GM19324 (cell line): ENCODE results near the gene BRICD5.

Experiments used
- ATAC-seq: cut with Tn5 transposase; IDR thresholded peaks from one replicate; pipeline ENCODE4 v1.9.1; 2021; ENCODE audit warnings: mild to moderate bottlenecking, moderate library complexity; ENCODE audit not compliant: unreplicated experiment, low FRiP score

BRICD5 gene

DNA sequence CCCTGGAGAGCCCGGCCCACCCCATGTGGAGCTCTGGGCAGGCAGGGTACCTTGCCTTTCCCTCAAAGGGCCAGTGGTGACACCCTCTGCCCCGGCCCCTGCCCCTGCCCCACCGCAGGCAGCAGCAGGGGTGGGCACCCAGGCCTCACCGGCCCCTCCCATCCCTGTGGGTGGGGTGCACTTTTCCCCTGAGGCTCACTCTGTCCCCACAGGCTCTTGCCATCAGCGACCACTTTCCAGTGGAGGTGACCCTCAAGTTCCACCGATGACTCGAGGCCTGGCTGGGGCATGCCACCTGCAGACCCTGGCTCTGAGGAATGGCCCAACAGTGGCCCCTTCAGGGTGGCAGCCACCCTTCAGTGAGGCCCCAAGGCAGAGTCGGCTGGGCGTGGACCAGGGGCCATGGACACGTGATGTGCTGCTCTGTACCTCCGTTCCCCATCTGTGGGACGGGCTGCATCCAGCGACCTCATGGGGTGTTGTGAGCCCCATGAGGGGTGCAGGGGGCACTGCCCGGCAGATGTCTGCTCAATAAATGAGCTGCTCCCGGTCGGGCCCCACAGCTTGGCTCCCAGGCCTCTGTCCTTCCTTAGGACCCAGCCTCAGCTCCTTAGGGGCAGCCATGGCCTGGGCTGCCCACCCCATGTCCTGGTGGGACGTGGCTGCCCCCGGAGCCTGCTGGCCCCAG, 27.6 kb upstream of the BRICD5 start:
- no peak for ATAC-seq

DNA sequence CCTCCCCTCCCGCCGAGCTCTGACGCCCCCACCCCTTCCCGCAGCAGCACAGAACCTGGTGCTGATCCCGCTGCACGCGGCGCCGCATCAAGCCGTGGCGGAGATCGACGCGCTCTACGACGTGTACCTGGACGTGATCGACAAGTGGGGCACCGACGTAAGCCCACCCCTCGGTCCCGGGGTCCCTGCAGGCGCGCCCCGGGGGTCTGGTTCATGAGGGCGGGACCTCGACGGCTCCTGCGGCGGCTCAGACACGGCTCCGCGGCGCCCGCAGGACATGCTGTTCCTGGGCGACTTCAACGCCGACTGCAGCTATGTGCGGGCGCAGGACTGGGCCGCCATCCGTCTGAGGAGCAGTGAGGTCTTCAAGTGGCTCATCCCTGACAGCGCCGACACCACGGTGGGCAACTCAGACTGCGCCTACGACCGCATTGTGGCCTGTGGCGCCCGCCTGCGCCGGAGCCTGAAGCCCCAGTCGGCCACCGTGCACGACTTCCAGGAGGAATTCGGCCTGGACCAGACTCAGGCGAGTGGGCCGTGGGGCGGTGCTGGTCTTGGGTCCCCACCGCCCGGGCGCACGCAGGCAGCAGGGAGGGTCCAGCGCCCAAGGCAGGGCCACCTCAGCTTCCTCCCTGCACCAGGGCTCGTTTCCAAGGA, 27.0 kb upstream of the BRICD5 start:
- ATAC-seq = no peak

DNA sequence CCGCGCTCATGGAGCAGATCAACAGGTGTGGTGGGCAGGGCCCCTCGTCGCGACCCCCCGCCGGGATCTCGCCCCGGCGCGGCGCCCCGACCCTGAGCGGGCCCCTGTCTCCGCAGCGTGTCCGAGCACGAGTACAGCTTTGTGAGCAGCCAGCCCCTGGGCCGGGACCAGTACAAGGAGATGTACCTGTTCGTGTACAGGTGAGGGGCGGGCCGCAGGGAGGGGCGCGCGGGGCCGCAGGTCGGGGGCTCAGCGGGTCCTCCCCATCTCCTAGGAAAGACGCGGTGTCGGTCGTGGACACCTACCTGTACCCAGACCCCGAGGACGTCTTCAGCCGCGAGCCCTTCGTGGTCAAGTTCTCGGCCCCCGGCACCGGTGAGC, 26.4 kb upstream of the BRICD5 start:
- ATAC-seq = no peak

DNA sequence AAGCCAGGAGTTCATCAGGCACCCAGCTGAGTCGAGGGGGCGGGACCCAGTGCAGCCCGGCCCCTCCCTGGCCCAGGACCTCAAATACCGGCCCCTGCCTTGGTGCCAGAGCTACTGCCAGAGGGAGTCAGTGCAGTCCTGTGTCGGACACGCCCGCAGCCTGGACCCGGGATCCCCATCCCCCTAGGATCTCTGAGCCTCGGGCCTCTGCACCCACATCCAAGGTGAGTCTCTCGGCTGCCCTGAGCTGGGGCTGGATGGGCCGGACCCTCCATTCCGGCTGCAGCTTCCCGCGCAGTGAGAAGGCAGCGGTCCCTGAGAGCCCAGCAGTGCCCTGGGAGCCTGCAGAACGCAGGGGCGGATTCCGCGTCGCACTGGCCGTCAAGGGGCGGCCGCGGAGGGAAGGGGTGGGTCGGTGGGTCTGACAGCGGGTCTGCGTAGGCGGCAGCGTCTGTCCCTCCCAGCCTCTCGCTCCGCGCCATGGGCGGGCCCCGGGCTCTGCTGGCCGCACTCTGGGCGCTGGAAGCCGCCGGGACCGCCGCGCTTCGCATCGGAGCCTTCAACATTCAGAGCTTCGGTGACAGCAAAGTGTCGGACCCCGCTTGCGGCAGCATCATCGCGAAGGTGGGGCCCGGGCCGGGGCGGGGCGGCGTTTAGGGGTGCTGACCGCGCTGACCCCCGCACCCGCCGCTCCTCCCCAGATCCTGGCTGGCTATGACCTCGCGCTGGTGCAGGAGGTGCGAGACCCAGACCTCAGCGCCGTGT, 25.9 kb upstream of the BRICD5 start, which contains the start of gene DNASE1L2:
DNASE1L2 (plus strand) TSS at position 108 of the 765 bp plus-strand sequence; CDS start at position 481, 373 bp downstream.
- ATAC-seq = no peak

DNA sequence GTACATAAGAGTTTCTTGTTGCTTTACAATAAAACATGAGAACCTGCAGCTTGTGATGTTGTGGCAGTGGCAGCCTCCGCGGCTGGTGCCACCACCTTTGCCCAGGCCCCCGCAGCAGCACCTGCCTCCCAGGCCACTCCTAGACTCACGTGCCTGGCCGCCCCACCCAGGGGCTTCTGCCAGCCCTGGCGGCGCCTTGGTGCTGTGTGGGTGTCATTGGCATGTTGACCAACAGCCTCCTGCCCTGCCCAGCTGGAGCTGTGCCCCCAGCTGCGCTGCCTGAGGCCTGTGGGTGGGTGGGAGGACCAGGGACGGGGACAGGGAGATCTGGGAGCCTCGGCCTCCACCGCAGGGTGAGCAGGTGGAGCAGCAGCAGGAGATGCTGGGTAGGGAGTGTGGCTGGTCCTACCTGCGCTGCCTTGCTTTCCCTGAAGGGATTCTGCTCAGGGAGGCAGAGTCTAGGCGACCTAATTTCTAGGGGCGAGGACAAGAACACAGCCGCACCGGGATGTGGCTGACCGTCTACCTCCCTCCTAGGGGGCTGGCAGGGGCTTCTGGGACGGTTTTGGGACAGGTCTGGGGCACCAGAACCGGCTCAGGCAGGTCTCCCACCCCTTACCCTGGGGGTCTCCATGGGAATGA, 25.2 kb upstream of the BRICD5 start:
- ATAC-seq = no peak

DNA sequence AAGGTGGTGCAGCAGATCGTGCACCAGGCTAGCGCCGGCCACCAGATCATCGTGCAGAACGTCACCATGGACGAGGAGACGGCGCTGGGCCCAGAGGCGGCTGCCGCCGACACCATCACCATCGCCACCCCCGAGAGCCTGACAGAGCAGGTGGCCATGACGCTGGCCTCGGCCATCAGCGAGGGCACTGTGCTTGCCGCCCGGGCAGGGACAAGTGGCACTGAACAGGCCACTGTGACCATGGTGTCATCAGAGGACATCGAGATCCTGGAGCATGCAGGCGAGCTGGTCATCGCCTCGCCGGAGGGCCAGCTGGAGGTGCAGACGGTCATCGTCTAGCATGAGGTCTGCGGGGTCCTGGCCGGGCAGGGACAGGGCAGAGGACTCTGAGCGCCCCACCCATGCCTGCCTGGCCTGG, 24.6 kb upstream of the BRICD5 start:
- ATAC-seq = no peak

DNA sequence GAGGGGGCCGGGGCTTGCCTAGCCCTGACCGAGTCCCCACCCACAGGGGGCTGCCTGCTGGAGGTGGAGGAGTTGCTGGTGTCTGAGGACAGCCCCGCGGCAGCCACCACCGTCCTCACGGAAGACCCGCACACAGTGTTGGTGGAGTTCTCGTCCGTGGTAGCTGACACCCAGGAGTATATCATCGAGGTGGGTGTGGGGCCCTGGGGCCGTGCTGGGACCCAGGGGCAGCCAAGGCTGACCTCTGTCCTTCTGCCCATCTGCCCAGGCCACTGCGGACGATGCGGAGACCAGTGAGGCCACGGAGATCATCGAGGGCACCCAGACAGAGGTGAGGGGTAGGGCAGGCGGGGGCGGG, 24.1 kb upstream of the BRICD5 start:
- ATAC-seq = no peak

DNA sequence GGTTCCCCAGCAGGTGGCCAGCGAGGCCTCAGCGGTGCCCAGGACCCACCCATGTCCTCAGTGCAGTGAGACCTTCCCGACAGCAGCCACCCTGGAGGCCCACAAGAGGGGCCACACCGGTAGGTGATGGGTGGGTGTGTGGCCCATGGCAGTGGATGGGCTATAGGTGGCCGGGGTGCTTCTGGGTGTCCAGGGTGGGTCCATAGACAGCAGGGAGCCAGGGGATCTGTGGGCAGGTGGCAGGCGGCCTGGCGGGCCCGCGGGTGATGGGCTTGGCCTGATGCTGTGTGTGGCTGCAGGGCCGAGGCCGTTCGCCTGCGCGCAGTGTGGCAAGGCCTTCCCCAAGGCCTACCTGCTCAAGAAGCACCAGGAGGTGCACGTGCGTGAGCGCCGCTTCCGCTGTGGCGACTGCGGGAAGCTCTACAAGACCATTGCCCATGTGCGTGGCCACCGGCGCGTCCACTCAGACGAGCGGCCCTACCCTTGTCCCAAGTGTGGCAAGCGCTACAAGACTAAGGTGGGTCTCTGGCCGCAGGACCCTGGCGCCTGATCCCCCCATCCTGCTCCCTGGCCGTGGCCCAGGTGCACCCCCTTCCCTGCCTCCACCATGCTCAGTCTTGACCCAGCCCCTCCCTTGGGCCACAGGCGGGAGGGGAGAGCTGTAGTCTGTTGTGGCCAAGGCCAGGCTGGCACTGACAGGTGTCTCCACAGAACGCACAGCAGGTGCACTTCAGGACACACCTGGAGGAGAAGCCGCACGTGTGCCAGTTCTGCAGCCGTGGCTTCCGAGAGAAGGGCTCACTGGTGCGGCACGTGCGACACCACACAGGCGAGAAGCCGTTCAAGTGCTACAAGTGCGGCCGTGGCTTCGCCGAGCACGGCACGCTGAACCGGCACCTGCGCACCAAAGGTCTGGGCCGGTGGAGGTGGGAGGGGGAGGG, 23.5 kb upstream of the BRICD5 start:
- no peak for ATAC-seq

DNA sequence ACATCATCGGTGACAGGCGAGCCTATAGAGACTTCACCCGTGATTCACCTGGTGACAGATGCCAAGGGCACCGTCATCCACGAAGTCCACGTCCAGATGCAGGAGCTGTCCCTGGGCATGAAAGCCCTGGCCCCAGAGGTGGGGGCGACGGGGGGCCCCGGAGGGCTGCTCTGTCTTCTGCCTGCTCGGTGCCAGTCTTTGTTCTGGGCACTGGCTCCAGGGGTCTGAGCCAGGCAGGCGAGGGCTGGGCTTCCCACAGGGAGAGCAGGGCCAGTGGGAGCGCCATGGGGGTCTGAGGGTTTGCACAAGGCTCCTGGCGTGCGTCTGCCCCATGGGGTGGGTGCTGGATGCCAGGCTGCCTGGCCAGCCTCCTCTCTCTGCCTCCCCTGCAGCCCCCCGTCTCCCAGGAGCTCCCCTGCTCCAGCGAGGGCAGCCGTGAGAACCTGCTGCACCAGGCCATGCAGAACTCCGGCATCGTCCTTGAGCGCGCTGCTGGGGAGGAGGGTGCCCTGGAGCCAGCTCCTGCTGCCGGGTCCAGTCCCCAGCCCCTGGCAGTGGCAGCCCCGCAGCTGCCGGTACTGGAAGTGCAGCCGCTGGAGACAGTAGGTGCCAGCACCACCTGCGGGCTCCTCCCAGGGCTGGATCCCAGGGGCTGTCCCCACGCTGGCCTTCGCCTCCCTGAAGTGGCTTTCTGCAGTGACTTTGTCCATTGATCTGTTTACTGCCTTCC, 22.5 kb upstream of the BRICD5 start:
- no peak for ATAC-seq

DNA sequence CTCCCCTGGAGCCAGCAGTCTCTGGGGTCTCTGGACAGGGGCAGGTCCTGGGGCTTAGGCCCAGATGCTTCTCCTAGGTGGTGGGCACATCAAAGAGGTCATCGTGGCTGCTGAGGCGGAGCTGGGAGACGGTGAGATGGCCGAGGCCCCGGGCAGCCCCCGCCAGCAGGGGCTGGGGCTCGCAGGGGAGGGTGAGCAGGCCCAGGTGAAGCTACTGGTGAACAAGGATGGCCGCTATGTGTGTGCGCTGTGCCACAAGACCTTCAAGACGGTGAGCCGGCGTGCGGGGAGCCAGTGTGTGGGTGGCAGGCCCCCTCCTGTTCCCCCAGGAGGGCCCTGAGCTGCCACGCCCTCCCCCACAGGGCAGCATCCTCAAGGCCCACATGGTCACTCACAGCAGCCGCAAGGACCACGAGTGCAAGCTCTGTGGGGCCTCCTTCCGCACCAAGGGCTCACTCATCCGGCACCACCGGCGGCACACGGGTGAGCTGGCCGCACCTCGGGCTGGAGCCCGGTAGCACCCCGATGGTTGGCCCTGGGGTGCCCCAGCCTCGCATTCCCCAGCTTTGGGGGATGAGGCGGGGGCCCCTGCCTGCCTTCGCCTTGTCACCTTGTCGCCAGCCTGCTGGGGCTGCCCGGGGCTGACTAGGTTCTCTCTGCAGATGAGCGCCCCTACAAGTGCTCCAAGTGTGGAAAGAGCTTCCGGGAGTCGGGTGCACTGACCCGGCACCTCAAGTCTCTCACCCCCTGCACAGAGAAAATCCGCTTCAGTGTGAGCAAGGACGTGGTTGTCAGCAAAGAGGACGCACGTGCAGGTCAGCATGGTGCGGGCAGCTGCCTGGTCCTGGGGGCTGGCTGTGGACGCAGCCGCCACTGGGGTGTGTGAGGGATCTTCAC, 21.7 kb upstream of the BRICD5 start:
- ATAC-seq = no peak

DNA sequence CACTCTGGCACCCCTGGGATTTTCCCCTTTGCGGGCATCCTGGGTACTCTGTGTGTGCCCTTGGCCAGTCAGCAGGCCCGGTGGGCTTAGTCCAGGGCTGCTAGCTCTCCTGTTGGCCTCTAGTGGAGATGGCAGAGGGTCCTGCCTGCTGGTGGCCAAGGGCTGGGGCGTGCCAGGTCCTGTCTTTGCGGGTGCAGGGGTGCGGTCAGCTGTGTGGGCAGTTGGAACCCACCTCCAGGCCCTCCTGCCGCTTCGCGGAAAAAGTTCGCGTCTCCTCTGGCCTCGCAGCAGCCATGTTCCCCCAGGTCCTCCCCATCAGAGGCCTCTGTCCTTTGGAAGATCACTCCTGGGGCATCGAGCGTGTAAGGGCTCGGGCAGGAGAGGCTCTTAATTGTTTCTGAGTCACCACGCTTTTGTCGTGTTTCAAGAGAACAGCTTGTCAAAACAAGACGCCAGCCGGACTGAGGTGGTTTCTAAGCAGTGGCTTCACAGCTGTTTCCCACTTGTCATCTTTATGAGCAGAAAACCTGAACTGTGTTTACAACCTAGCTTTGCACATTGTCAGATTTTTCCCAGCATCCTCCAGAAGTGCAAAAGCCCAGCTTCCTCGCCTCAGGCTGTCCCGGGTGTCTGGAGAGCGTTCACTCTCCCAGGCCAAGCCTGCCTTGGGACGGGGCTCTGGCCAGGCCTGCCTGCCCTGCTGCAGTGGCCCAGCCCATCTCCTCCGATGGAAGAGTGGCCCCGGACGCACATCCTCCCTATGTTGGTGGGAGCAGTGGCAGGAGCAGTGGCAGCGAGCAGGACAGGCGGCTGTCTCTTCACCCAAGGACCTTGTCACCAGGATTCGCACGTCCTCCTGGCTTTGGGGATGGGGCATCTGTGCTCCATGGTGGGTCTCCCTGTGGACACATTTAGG, 20.6 kb upstream of the BRICD5 start:
- ATAC-seq = no peak

DNA sequence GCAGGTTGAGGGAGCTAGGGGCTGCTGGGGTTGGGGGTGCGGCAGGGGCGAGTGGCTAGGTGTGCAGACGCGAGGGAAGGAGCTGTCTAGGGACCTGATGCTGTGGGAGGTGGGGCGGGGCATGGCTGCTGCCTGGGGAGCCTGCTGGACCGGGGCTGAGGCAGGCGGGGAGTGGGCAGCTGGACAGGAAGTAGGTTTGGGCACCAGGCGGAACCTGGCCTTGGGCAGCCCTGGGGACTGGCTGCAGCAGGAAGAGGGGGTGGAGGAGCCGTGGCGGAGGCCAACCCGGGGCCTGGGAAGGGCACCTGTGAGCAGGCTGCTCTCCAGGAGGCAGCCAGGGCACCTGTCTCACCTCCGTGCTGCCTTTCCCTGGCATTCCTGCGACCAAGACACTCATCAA, 19.7 kb upstream of the BRICD5 start:
- no peak for ATAC-seq

DNA sequence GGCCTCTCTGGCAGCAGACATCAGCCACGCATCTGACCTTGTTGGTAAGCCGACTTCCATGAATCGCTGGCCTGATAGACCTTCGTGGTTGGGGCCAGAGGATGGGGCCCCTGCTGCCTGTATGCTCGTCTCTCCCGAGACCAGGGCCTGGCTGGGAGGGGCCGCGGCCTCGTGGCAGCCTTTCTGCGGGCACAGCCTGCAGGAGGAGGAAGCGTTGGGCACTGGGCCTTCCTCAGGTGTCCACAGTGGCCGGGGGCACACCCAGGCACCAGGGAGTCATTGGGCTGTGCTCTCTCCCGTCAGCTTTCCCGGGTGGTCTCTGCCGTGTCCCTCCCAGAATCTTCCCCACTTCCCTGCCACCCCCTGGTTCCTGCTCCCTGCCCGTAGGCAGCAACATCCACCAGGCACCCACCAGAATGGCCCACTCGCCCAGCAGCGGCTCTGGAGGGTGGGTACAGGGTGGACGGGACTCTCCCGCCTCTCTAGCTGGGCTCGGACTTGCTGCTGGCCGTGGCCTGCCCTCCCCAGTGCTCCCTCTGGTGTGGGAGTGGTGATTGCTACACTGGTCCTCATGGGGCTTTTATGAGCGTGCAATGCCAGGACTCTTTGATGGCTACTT, 19.1 kb upstream of the BRICD5 start:
- no peak for ATAC-seq

DNA sequence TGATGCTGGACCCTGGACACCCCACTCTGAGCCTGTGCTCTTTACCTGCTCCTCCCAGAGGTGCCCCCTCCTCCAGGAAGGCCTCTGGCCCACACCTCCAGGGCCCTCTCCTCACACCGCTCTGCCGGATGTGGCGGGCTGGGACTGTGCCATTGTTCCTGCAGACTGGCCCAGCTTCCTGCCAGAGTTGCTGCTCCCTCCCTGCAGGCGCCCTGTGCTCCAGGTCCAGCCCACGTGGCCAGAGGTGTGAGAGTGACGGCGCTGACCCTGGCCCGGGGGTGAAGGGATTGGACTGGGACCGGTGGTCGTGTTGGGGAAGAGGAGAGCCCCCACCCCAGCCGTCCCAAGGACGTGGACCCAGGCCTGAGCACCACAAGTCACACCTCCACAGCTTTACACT, 18.4 kb upstream of the BRICD5 start:
- no peak for ATAC-seq

DNA sequence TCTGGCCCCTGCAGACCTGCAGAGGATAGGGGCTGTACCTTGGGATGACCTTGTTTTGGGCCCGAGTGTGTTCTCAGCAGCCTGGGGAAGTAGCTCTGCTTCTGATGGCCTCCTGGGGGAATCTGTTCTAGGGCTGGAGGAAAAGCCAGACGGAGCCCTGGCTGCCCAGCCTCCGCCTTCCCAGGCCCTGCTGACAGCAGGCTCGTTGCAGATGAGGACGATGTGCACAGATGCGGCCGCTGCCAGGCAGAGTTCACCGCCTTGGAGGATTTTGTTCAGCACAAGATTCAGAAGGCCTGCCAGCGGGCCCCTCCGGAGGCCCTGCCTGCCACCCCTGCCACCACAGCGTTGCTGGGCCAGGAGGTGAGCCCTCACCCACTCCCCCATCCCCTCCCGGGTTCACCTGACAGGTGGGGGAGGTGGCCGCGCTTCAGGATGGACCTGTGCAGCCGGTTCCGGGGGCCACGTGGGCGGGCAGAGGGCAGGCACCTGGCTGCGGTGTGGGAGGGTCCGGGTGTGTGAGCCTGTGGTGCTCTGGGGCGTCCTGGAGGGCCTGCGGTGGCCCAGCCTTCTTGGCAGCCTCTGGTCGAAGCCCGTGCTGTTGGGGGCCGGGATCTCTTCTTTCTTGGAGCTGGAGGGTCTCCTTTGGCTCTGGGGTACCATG, 17.6 kb upstream of the BRICD5 start:
- ATAC-seq = no peak

DNA sequence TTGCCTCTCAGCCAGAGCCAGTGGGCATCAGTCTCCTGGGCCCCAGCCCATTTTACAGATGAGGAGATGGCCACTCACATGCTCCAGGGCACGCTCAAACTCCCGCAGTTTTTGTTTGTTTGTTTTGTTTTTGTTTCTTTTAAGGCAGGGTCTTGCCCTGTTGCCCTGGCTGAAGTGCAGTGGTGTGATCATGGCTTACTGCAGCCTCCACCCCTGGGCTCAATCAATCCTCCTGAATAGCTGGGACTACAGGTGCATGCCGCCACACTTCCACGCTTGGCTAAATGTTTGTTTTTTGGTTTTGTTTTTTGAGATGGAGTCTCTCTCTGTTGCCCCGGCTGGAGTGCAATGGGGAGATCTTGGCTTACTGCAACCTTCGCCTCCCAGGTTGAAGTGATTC, 16.3 kb upstream of the BRICD5 start:
- ATAC-seq = no peak
